Skeletal muscle satellite cell (primary cell): ENCODE data around the gene NTHL1.

Experiments used
- H3K27me3 ChIP-seq: 2 replicates; pipeline ENCODE4 v1.7.0; 2013; ENCODE audit warnings: low read length; ENCODE audit not compliant: control insufficient read depth, insufficient read depth
- H3K36me3 ChIP-seq: 2 replicates; pipeline ENCODE4 v1.7.0; 2013; ENCODE audit warnings: mild to moderate bottlenecking, control low read depth, low read length; ENCODE audit not compliant: insufficient read depth
- H3K4me1 ChIP-seq: 2 replicates; pipeline ENCODE4 v1.7.0; 2013; ENCODE audit warnings: low read length; ENCODE audit not compliant: control insufficient read depth, insufficient read depth
- H3K4me2 ChIP-seq: 2 replicates; pipeline ENCODE4 v1.7.0; 2013; ENCODE audit warnings: mild to moderate bottlenecking, low read length
- H3K4me3 ChIP-seq: 2 replicates; pipeline ENCODE4 v1.7.0; 2013; ENCODE audit warnings: low read length
- H3K9ac ChIP-seq: 2 replicates; pipeline ENCODE4 v1.7.0; 2013; ENCODE audit warnings: mild to moderate bottlenecking, low read depth, low read length, moderate library complexity
- H3K9me3 ChIP-seq: replicated peaks from 2 replicates; pipeline ENCODE4 v1.7.0; 2013; ENCODE audit warnings: mild to moderate bottlenecking, control low read depth, low read length

NTHL1 gene

GRCh38 chr16:2074071-2074470 is 26.4 kb upstream of the NTHL1 start:
- Histone ChIP-seq H3K9ac (no peak overlapping the region), H3K4me3 (no peak overlapping the region), H3K36me3 (peaks cover 58% of the 10 kb centered on the region)

DNA sequence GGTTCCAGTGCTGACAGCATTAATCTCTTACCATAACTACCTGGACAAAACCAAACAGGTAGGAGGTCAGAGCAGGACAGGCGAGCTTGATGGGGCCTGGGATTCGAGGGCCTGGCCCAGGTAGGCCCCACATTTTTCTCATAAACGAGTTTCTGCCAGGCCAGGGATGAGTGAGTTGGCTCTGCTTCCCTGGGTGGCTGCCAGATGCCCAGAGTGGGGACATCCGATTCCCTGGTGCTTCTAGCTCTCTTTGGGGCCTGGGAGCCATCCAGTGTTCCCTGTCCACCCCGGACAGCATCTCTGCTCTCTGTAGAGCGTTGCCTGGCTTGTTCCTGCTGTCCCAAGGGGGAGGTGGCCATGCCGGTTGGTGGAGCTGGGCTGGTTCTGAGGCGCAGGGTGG is 25.3 kb upstream of the NTHL1 start:
- no peak overlapping the region for H3K4me3 ChIP-seq
- H3K36me3 ChIP-seq, result peaks cover 60% of the 10 kb centered on the region
- no peaks in the 10 kb centered on the region for H3K27me3 ChIP-seq
- no peak overlapping the region for H3K4me2 ChIP-seq
- H3K9me3 ChIP-seq, result no peaks in the 10 kb centered on the region
- H3K4me1 ChIP-seq, result no peaks in the 10 kb centered on the region
- H3K9ac ChIP-seq, result no peak overlapping the region

More at GRCh38 chr16:2074071-2074470, 26.4 kb upstream of the NTHL1 start:
- no peaks in the 10 kb centered on the region for H3K9me3 ChIP-seq
- no peak overlapping the region for H3K4me2 ChIP-seq
- H3K27me3 ChIP-seq, result no peaks in the 10 kb centered on the region
- no peaks in the 10 kb centered on the region for H3K4me1 ChIP-seq

DNA sequence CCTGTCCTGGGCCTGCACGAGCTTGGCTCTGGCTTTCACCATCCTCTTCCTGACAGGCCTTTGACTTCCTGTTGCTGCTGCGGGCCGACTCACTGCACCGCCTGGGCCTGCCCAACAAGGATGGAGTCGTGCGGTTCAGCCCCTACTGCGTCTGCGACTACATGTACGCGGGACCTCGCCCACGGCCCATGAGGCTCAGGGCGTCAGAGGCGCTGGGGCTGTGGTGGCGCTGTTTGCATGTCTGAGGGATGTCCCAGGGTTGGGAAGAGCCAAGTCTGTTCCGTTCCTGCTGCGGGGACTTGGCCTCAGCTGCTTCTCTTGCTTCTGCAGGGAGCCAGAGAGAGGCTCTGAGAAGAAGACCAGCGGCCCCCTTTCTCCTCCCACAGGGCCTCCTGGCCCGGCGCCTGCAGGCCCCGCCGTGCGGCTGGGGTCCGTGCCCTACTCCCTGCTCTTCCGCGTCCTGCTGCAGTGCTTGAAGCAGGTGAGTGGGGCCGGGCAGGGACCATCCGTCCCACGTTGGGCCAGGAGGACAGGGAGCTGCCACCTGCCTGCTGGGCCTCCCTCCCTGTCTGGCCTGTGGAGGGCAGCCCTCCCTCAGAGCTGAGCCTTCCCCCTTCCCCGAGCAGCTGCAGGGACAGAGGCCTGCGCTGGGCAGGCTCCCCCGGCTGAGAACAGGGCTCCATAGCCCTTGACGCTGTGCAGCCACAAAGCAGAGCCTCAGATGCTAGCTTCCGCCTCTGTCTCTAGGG is 24.0 kb upstream of the NTHL1 start:
- H3K4me2 ChIP-seq, result no peak overlapping the region
- no peaks in the 10 kb centered on the region for H3K9me3 ChIP-seq
- no peaks in the 10 kb centered on the region for H3K27me3 ChIP-seq
- no peak overlapping the region for H3K9ac ChIP-seq
- H3K36me3 ChIP-seq, result peaks cover 59% of the 10 kb centered on the region
- no peak overlapping the region for H3K4me3 ChIP-seq
- no peaks in the 10 kb centered on the region for H3K4me1 ChIP-seq

- H3K4me3 ChIP-seq, result no peak overlapping the region
- no peak overlapping the region for H3K9ac ChIP-seq
- H3K4me2 ChIP-seq, result no peak overlapping the region
- H3K27me3 ChIP-seq, result no peaks in the 10 kb centered on the region
- H3K4me1 ChIP-seq, result no peaks in the 10 kb centered on the region
- no peaks in the 10 kb centered on the region for H3K9me3 ChIP-seq
- peaks cover 61% of the 10 kb centered on the region for H3K36me3 ChIP-seq
Measured at GRCh38 chr16:2070576-2071453, 23.2 kb upstream of the NTHL1 start.

- Histone ChIP-seq H3K4me2 (no peak overlapping the region), H3K4me3 (no peak overlapping the region), H3K4me1 (no peaks in the 10 kb centered on the region), H3K36me3 (peaks cover 57% of the 10 kb centered on the region), H3K27me3 (no peaks in the 10 kb centered on the region), H3K9ac (no peak overlapping the region), H3K9me3 (no peaks in the 10 kb centered on the region)
Measured at GRCh38 chr16:2066139-2066538, 18.5 kb upstream of the NTHL1 start.

- Histone ChIP-seq H3K4me1 (no peaks in the 10 kb centered on the region), H3K4me2 (no peak overlapping the region), H3K9me3 (no peaks in the 10 kb centered on the region), H3K27me3 (no peaks in the 10 kb centered on the region), H3K4me3 (no peak overlapping the region), H3K36me3 (peaks cover 61% of the 10 kb centered on the region), H3K9ac (no peak overlapping the region)
Measured at GRCh38 chr16:2064368-2064945, 16.8 kb upstream of the NTHL1 start.

- Histone ChIP-seq H3K4me3 (no peak overlapping the region), H3K9me3 (no peaks in the 10 kb centered on the region), H3K36me3 (peaks cover 59% of the 10 kb centered on the region), H3K4me2 (no peak overlapping the region), H3K9ac (no peak overlapping the region), H3K27me3 (no peaks in the 10 kb centered on the region), H3K4me1 (no peaks in the 10 kb centered on the region)
Measured at GRCh38 chr16:2063861-2064260, 16.2 kb upstream of the NTHL1 start.

DNA sequence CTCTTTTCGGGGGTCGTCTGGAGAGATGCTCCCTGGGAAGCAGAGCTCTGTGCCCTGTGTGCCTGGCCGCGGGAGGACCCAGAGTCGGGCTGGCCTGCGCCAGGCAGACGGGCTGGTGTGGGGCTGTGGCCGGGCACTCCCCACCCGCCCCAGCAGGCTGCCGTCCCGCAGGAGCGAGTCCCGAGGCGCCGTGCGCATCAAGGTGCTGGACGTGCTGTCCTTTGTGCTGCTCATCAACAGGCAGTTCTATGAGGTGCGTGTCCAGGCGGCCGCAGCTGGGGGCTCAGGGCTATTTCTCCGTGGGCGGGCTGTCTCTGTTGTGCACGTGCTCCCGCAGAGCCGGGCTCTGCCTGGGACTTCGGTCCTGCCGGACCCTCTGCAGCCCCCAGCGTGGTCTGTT is 15.2 kb upstream of the NTHL1 start:
- Histone ChIP-seq H3K4me3 (no peak overlapping the region), H3K27me3 (no peaks in the 10 kb centered on the region), H3K4me1 (no peaks in the 10 kb centered on the region), H3K9ac (no peak overlapping the region), H3K9me3 (no peaks in the 10 kb centered on the region), H3K4me2 (no peak overlapping the region), H3K36me3 (peaks cover 66% of the 10 kb centered on the region)

GRCh38 chr16:2061526-2061925 is 13.9 kb upstream of the NTHL1 start:
- Histone ChIP-seq H3K9ac (no peak overlapping the region), H3K4me2 (no peak overlapping the region), H3K4me1 (no peaks in the 10 kb centered on the region), H3K36me3 (peaks cover 70% of the 10 kb centered on the region), H3K4me3 (no peak overlapping the region), H3K27me3 (no peaks in the 10 kb centered on the region), H3K9me3 (no peaks in the 10 kb centered on the region)

GRCh38 chr16:2061023-2061422 is 13.4 kb upstream of the NTHL1 start:
- no peak overlapping the region for H3K9ac ChIP-seq
- no peak overlapping the region for H3K4me3 ChIP-seq
- H3K4me1 ChIP-seq, result no peaks in the 10 kb centered on the region
- no peaks in the 10 kb centered on the region for H3K27me3 ChIP-seq
- no peak overlapping the region for H3K4me2 ChIP-seq
- H3K9me3 ChIP-seq, result no peaks in the 10 kb centered on the region
- peaks cover 71% of the 10 kb centered on the region for H3K36me3 ChIP-seq

GRCh38 chr16:2060346-2060745 is 12.7 kb upstream of the NTHL1 start:
- Histone ChIP-seq H3K9me3 (no peaks in the 10 kb centered on the region), H3K4me2 (no peak overlapping the region), H3K4me3 (no peak overlapping the region), H3K9ac (no peak overlapping the region), H3K27me3 (no peaks in the 10 kb centered on the region), H3K36me3 (peaks cover 64% of the 10 kb centered on the region), H3K4me1 (no peaks in the 10 kb centered on the region)
